ENCODE data around the gene NIPBL.
"Not testable (repeated sequence)": the region's sequence is repeated elsewhere in the genome, so short reads cannot be mapped to it uniquely, and the experiment has no call there.

NIPBL gene

GRCh38 chr5:37077146-37077545 lies 200.6 kb downstream of the NIPBL start:
- Histone ChIP-seq H3K9me3 (no peaks in the 10 kb centered on the region), H3K36me3 (no peaks in the 10 kb centered on the region), H3K27ac (no peak overlapping the region), H3K4me1 (ENCODE audit: control insufficient read depth in 1 of 2, insufficient read depth in 1 of 2, low read depth in 1 of 2, low read length in 1 of 2) (no peaks in the 10 kb centered on the region), H3K27me3 (peaks cover under 1% of the 10 kb centered on the region), H3K4me3 (ENCODE audit: low read depth in 1 of 2, low read length in 1 of 2) (no peak overlapping the region)
- TF ChIP-seq, protein P1, sequence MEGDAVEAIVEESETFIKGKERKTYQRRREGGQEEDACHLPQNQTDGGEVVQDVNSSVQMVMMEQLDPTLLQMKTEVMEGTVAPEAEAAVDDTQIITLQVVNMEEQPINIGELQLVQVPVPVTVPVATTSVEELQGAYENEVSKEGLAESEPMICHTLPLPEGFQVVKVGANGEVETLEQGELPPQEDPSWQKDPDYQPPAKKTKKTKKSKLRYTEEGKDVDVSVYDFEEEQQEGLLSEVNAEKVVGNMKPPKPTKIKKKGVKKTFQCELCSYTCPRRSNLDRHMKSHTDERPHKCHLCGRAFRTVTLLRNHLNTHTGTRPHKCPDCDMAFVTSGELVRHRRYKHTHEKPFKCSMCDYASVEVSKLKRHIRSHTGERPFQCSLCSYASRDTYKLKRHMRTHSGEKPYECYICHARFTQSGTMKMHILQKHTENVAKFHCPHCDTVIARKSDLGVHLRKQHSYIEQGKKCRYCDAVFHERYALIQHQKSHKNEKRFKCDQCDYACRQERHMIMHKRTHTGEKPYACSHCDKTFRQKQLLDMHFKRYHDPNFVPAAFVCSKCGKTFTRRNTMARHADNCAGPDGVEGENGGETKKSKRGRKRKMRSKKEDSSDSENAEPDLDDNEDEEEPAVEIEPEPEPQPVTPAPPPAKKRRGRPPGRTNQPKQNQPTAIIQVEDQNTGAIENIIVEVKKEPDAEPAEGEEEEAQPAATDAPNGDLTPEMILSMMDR (IDR thresholded peaks at IDR 0.05), result no peak

DNA sequence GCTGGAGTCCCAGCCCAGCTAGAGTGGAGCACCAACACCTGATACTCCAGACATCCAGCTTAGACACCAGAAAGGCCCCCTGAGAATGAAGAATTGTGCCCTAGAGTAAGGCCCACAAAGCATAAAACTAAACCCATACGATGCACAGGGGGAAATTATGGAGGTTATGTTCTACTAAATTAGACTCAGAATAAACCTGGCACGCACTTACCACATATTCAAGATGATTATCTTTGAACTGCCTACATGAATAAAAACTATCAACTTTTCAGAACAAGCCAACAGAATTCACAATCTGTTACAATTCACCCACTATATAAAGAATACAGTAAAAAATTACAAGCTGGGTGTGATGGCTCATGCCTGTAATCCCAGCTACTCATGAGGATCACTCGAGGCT lies 204.1 kb downstream of the NIPBL start:
- TF ChIP-seq, protein P1 (IDR thresholded peaks at IDR 0.05), result no peak
- Histone ChIP-seq H3K4me3 (ENCODE audit: low read depth in 1 of 2, low read length in 1 of 2) (no peak overlapping the region), H3K9me3 (no peaks in the 10 kb centered on the region), H3K27me3 (no peaks in the 10 kb centered on the region), H3K4me1 (ENCODE audit: control insufficient read depth in 1 of 2, insufficient read depth in 1 of 2, low read depth in 1 of 2, low read length in 1 of 2) (no peaks in the 10 kb centered on the region), H3K36me3 (no peaks in the 10 kb centered on the region), H3K27ac (no peak overlapping the region)

DNA sequence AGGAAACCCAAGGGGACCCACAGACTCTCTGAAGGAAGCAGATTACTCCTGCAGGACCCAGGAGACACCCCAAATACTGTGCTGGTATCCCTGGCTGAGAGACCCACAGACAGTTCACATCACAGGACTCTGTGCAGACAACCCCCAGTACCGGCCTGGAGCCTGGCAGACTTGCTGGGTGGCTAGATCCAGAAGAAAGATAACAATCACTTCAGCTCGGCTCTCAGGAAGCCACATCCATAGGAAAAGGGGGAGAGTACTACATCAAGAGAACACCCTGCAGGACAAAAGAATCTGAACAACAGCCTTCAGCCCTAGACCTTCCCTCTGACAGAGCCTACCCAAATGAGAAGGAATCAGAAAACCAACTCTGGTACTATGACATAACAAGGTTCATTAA lies 206.4 kb downstream of the NIPBL start:
- H3K36me3 ChIP-seq; H3K4me1 ChIP-seq (ENCODE audit: control insufficient read depth in 1 of 2, insufficient read depth in 1 of 2, low read depth in 1 of 2, low read length in 1 of 2); H3K9me3 ChIP-seq: not testable (repeated sequence)

DNA sequence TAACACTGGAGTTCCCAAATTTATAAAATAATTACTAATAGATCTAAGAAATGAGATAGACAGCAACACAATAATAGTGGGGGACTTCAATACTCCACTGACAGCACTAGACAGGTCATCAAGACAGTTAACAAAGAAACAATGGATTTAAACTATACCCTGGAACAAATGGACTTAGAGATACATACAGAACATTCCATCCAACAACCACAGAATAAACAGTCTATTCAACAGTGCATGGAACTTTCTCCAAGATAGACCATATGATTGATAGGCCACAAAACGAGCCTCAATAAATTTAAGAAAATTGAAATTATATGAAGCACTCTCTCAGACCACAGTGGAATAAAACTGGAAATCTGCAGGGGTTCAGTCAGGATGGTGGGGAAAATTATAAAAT lies 209.5 kb downstream of the NIPBL start:
- H3K9me3 ChIP-seq; H3K27me3 ChIP-seq; H3K27ac ChIP-seq; H3K4me3 ChIP-seq (ENCODE audit: low read depth in 1 of 2, low read length in 1 of 2); H3K4me1 ChIP-seq (ENCODE audit: control insufficient read depth in 1 of 2, insufficient read depth in 1 of 2, low read depth in 1 of 2, low read length in 1 of 2); H3K36me3 ChIP-seq: not testable (repeated sequence)

More for the DNA sequence above, 206.4 kb downstream of the NIPBL start:
- not testable (repeated sequence) for H3K4me3 ChIP-seq (ENCODE audit: low read depth in 1 of 2, low read length in 1 of 2); H3K27ac ChIP-seq; H3K27me3 ChIP-seq

- H3K36me3 ChIP-seq, result no peaks in the 10 kb centered on the region
- no peak overlapping the region for H3K4me3 ChIP-seq (ENCODE audit: low read depth in 1 of 2, low read length in 1 of 2)
- TF ChIP-seq, protein P1 (IDR thresholded peaks at IDR 0.05), result no peak
- H3K4me1 ChIP-seq (ENCODE audit: control insufficient read depth in 1 of 2, insufficient read depth in 1 of 2, low read depth in 1 of 2, low read length in 1 of 2), result no peaks in the 10 kb centered on the region
- no peaks in the 10 kb centered on the region for H3K27me3 ChIP-seq
- H3K27ac ChIP-seq, result no peak overlapping the region
- no peaks in the 10 kb centered on the region for H3K9me3 ChIP-seq
Measured at GRCh38 chr5:37086466-37087173, 210.1 kb downstream of the NIPBL start.

- Histone ChIP-seq H3K9me3 (no peaks in the 10 kb centered on the region), H3K27ac (no peak overlapping the region), H3K4me1 (ENCODE audit: control insufficient read depth in 1 of 2, insufficient read depth in 1 of 2, low read depth in 1 of 2, low read length in 1 of 2) (no peaks in the 10 kb centered on the region), H3K4me3 (ENCODE audit: low read depth in 1 of 2, low read length in 1 of 2) (no peak overlapping the region), H3K36me3 (no peaks in the 10 kb centered on the region), H3K27me3 (no peaks in the 10 kb centered on the region)
- TF ChIP-seq, protein P1 (IDR thresholded peaks at IDR 0.05), result no peak
Measured at GRCh38 chr5:37088009-37088408, 211.4 kb downstream of the NIPBL start.
